HepG2 (cell line): ENCODE data around the gene SRPRA. TPM values are rescaled to one million over a fixed set of nuclear protein-coding genes. Genes with fewer than 3 reads are reported as not detected.

Source experiments
- CBX5 ChIP-seq: sonication (generic); formaldehyde crosslinking; IDR thresholded peaks from 2 replicates; pipeline ENCODE4 v1.4.0; 2020; ENCODE audit warnings: missing genetic modification reagents, borderline replicate concordance
- CSRNP2 ChIP-seq: sonication (generic); formaldehyde crosslinking; conservative IDR thresholded peaks from 2 replicates; pipeline ENCODE4 v1.8.0; 2022; ENCODE audit warnings: low read depth, missing genetic modification reagents
- DNMT3B ChIP-seq: conservative IDR thresholded peaks from 2 replicates; pipeline ENCODE4 v1.6.1; 2016; ENCODE audit warnings: missing biosample characterization, control low read depth
- EEA1 ChIP-seq: sonication (generic); formaldehyde crosslinking; IDR thresholded peaks from 2 replicates; pipeline ENCODE4 v1.5.1; 2020; ENCODE audit warnings: mild to moderate bottlenecking, missing genetic modification reagents, borderline replicate concordance
- ESRRA ChIP-seq: sonication (generic); formaldehyde crosslinking; IDR thresholded peaks from 2 replicates; pipeline ENCODE4 v1.5.1; 2020; ENCODE audit warnings: mild to moderate bottlenecking, low read depth, missing genetic modification reagents
- GABPB1 ChIP-seq: IDR thresholded peaks from 2 replicates; pipeline ENCODE4 v1.6.1; 2016; ENCODE audit warnings: mild to moderate bottlenecking, missing genetic modification reagents, moderate library complexity, missing compliant biosample characterization
- MEIS1 ChIP-seq: sonication (generic); formaldehyde crosslinking; IDR thresholded peaks from 2 replicates; pipeline ENCODE4 v1.9.0; 2021; ENCODE audit warnings: mild to moderate bottlenecking, missing genetic modification reagents, moderate library complexity, borderline replicate concordance
- NFKB2 ChIP-seq: sonication (generic); formaldehyde crosslinking; IDR thresholded peaks from 2 replicates; pipeline ENCODE4 v1.4.0; 2020; ENCODE audit warnings: missing genetic modification reagents, borderline replicate concordance
- PPARG ChIP-seq: conservative IDR thresholded peaks from 2 replicates; pipeline ENCODE4 v1.6.1; 2016; ENCODE audit warnings: missing biosample characterization, missing genetic modification reagents
- TOE1 ChIP-seq: sonication (generic); formaldehyde crosslinking; IDR thresholded peaks from 2 replicates; pipeline ENCODE4 v1.4.0; 2020; ENCODE audit warnings: mild to moderate bottlenecking, missing genetic modification reagents
- ZFP37 ChIP-seq: sonication (generic); formaldehyde crosslinking; IDR thresholded peaks from 2 replicates; pipeline ENCODE4 v1.4.0; 2020; ENCODE audit warnings: missing genetic modification reagents, borderline replicate concordance
- ZNF20 ChIP-seq: sonication (generic); formaldehyde crosslinking; IDR thresholded peaks from 2 replicates; pipeline ENCODE4 v1.4.0; 2020; ENCODE audit warnings: mild to moderate bottlenecking, moderate library complexity, missing genetic modification reagents
- ZNF333 ChIP-seq: sonication (generic); formaldehyde crosslinking; IDR thresholded peaks from 2 replicates; pipeline ENCODE4 v1.4.0; 2020; ENCODE audit warnings: mild to moderate bottlenecking, missing genetic modification reagents, borderline replicate concordance
- ZNF563 ChIP-seq: sonication (generic); formaldehyde crosslinking; IDR thresholded peaks from 2 replicates; pipeline ENCODE4 v1.8.0; 2022; ENCODE audit warnings: mild to moderate bottlenecking, moderate library complexity, missing genetic modification reagents
- ZNF570 ChIP-seq: sonication (generic); formaldehyde crosslinking; IDR thresholded peaks from 2 replicates; pipeline ENCODE4 v1.4.0; 2020; ENCODE audit warnings: mild to moderate bottlenecking, missing genetic modification reagents, borderline replicate concordance
- ZNF703 ChIP-seq: sonication (generic); formaldehyde crosslinking; IDR thresholded peaks from 2 replicates; pipeline ENCODE4 v1.5.1; 2020; ENCODE audit warnings: missing genetic modification reagents, mild to moderate bottlenecking, moderate library complexity, borderline replicate concordance
- ZSCAN20 ChIP-seq: sonication (generic); formaldehyde crosslinking; IDR thresholded peaks from 2 replicates; pipeline ENCODE4 v1.4.0; 2020; ENCODE audit warnings: missing genetic modification reagents, mild to moderate bottlenecking, borderline replicate concordance
- ZSCAN25 ChIP-seq: sonication (generic); formaldehyde crosslinking; IDR thresholded peaks from 2 replicates; pipeline ENCODE4 v1.8.0; 2022; ENCODE audit warnings: mild to moderate bottlenecking, missing genetic modification reagents
- ZSCAN9 ChIP-seq: IDR thresholded peaks from 2 replicates; pipeline ENCODE4 v1.6.1; 2016; ENCODE audit warnings: borderline replicate concordance
- polyA plus RNA-seq, 8 experiments: library from polyadenylated mRNA; depleted of rRNA in 3 of 8; stranded (reverse) in 7 of 8; unstranded in 1 of 8; fragments of >200 nt; fragmentation: Illumina TruSeq in 4 of 8; extraction: Trizol in 4 of 8; gene quantifications; 2 replicates each; pipeline versions ENCODE4 v1.2.1 to v1.2.3, GENCODE V29; 2011 to 2016; ENCODE audit warnings: low read depth in 4 of 8, missing spikeins in 1 of 8, mixed read lengths in 1 of 8; ENCODE audit not compliant: insufficient read depth in 1 of 8
- total RNA-seq, 5 experiments: library from RNA; depleted of rRNA; stranded (reverse); fragments of >200 nt; fragmentation: Illumina TruSeq; extraction: Trizol; gene quantifications; 2 replicates each; pipeline ENCODE4 v1.2.3, GENCODE V29; 2016; ENCODE audit warnings: low read depth in 1 of 5
- TF ChIP-seq, protein P1 (sequence below): sonication (generic); formaldehyde crosslinking; IDR thresholded peaks from 2 replicates; pipeline ENCODE4 v1.4.0; 2020; ENCODE audit warnings: missing genetic modification reagents, borderline replicate concordance
- TF ChIP-seq, protein P2 (sequence below): sonication (generic); formaldehyde crosslinking; IDR thresholded peaks from 2 replicates; pipeline ENCODE4 v1.5.0; 2020; ENCODE audit warnings: mild to moderate bottlenecking, missing genetic modification reagents, moderate library complexity

SRPRA gene
- total and polyA plus RNA-seq, 2 of the 13 experiments (the other 11 are each of a cell fraction or from before 2014, with no cell fraction given), result 27.7 to 64.6 TPM

- TF ChIP-seq CSRNP2 (CRISPR knock-in tag) (peak; percentile 89; the same call in 1 of the 2 replicates), ZNF20 (CRISPR knock-in tag) (peak; percentile 75; the same call in 1 of the 2 replicates), GABPB1 (CRISPR knock-in tag) (peak; percentile 84), ZSCAN25 (CRISPR knock-in tag) (peak; percentile 81), PPARG (CRISPR knock-in tag) (peak; percentile 37; the same call in 1 of the 2 replicates), CBX5 (CRISPR knock-in tag) (peak; percentile 90), ZNF333 (CRISPR knock-in tag) (peak; percentile 67; the same call in 1 of the 2 replicates), ZFP37 (CRISPR knock-in tag) (0 out of 2 replicates have a peak, but pooled peaks have one; percentile 28), EEA1 (CRISPR knock-in tag) (peak; percentile 86), NFKB2 (CRISPR knock-in tag) (peak; percentile 97), TOE1 (CRISPR knock-in tag) (no peak), ESRRA (CRISPR knock-in tag) (peak; percentile 79; the same call in 1 of the 2 replicates), MEIS1 (CRISPR knock-in tag) (peak; percentile 79), ZSCAN20 (CRISPR knock-in tag) (peak; percentile 74), ZNF703 (CRISPR knock-in tag) (0 out of 2 replicates have a peak, but pooled peaks have one; percentile 46), ZSCAN9 (CRISPR knock-in tag) (peak; percentile 90), ZNF570 (CRISPR knock-in tag) (no peak), ZNF563 (CRISPR knock-in tag) (peak; percentile 97), DNMT3B (CRISPR knock-in tag) (peak; percentile 24; the same call in 1 of the 2 replicates)
- TF ChIP-seq, protein P1, sequence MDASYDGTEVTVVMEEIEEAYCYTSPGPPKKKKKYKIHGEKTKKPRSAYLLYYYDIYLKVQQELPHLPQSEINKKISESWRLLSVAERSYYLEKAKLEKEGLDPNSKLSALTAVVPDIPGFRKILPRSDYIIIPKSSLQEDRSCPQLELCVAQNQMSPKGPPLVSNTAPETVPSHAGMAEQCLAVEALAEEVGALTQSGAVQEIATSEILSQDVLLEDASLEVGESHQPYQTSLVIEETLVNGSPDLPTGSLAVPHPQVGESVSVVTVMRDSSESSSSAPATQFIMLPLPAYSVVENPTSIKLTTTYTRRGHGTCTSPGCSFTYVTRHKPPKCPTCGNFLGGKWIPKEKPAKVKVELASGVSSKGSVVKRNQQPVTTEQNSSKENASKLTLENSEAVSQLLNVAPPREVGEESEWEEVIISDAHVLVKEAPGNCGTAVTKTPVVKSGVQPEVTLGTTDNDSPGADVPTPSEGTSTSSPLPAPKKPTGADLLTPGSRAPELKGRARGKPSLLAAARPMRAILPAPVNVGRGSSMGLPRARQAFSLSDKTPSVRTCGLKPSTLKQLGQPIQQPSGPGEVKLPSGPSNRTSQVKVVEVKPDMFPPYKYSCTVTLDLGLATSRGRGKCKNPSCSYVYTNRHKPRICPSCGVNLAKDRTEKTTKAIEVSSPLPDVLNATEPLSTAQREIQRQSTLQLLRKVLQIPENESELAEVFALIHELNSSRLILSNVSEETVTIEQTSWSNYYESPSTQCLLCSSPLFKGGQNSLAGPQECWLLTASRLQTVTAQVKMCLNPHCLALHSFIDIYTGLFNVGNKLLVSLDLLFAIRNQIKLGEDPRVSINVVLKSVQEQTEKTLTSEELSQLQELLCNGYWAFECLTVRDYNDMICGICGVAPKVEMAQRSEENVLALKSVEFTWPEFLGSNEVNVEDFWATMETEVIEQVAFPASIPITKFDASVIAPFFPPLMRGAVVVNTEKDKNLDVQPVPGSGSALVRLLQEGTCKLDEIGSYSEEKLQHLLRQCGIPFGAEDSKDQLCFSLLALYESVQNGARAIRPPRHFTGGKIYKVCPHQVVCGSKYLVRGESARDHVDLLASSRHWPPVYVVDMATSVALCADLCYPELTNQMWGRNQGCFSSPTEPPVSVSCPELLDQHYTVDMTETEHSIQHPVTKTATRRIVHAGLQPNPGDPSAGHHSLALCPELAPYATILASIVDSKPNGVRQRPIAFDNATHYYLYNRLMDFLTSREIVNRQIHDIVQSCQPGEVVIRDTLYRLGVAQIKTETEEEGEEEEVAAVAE (CRISPR knock-in tag), result no peak; the same call in 1 of the 2 replicates
- TF ChIP-seq, protein P2, sequence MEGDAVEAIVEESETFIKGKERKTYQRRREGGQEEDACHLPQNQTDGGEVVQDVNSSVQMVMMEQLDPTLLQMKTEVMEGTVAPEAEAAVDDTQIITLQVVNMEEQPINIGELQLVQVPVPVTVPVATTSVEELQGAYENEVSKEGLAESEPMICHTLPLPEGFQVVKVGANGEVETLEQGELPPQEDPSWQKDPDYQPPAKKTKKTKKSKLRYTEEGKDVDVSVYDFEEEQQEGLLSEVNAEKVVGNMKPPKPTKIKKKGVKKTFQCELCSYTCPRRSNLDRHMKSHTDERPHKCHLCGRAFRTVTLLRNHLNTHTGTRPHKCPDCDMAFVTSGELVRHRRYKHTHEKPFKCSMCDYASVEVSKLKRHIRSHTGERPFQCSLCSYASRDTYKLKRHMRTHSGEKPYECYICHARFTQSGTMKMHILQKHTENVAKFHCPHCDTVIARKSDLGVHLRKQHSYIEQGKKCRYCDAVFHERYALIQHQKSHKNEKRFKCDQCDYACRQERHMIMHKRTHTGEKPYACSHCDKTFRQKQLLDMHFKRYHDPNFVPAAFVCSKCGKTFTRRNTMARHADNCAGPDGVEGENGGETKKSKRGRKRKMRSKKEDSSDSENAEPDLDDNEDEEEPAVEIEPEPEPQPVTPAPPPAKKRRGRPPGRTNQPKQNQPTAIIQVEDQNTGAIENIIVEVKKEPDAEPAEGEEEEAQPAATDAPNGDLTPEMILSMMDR (CRISPR knock-in tag), result peak; percentile 17; the same call in 1 of the 2 replicates
Observed at GRCh38 chr11:126303623-126304456, 35.1 kb upstream of the SRPRA start, which contains the start of gene DCPS (continued).
